ENCODE measurements around the gene ZCCHC3.
"Not testable (repeated sequence)": the region's sequence is repeated elsewhere in the genome, so short reads cannot be mapped to it uniquely, and the experiment has no call there.

ZCCHC3 gene

DNA sequence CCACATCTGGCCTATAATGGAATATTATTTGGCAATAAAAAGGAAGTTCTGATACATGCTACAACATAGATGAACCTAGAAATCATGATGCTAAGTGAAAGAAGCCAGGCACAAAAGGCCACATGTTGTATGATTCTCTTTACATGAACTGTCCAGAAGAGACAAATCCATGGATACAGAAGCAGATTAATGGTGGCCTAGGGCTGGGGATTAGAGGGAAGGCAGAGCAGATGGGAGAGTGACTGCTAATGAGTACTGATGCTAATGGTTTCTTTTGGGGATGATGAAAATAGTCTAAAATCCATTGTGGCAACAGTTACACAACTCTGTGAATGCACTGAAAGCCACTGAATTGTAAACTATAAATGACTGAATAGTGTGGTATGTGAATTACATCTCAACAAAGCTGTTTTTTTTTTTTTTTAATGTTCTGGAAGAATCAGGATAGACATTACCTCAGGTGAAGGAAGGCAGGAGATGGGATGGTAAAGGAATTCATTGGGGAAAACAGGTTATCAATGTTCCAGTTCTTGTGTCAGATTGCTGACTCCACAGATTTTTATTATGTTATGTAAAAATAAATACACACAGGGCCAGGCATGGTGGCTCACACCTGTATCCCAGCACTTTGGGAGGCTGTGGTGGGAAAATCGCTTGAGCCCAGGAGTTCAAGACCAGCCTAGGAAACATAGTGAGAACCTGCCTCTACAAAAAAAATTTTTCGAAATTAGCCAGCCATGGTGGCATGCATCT, 19.1 kb downstream of the ZCCHC3 start:
- DNase-seq, result no peak

DNA sequence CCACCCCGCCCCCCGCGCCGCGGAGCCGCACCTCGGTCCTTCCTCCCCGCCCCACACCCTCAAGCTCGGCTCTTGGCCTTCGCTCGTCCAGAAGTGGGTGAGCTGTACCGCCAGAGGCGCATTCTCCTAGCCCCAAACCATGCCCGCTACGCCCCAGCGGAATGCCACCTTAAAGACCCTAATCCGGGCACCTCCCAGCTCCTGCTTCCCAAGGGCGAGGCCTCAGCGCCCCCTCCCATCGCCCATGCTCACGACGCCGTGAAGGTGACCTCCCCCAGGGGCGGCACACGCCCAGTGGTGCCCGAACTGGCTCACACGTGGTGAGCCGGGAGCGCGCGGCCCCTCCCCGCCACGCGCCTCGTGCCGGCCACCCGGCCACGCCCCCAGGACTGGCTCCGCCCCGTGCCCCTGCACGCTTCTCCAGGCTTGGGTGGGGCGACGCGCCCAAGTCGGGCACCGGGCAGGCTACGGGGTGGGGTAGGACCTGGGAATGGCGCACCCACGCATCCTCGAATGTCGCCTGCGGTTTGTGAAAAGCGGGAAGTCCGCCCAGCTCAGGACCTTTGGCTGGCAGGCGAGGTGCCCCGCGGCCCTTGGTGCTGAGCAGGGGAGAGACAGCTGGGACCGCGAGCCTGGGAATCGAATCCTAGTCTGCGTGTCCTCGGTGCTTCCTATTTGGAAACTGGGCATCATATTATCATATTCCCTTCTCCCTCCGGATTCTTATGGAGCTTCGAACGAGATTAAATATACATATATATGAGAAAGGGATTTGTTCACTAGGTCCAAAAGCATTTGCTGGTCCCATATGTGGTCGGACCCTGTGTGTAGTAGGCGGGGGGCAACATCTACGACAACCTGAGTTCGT, 27.0 kb downstream of the ZCCHC3 start:
- peak; percentile 87 for DNase-seq

GRCh38 chr20:325045-325888, 27.9 kb downstream of the ZCCHC3 start, which contains the start of gene SOX12:
TSS of gene SOX12 (plus strand) at chr20:325552. CDS start at chr20:325925, 373 bp downstream.
- peak; percentile 91 for DNase-seq

- DNase-seq, result peak; percentile 31
Measured at GRCh38 chr20:325889-326644, 28.7 kb downstream of the ZCCHC3 start.

DNA sequence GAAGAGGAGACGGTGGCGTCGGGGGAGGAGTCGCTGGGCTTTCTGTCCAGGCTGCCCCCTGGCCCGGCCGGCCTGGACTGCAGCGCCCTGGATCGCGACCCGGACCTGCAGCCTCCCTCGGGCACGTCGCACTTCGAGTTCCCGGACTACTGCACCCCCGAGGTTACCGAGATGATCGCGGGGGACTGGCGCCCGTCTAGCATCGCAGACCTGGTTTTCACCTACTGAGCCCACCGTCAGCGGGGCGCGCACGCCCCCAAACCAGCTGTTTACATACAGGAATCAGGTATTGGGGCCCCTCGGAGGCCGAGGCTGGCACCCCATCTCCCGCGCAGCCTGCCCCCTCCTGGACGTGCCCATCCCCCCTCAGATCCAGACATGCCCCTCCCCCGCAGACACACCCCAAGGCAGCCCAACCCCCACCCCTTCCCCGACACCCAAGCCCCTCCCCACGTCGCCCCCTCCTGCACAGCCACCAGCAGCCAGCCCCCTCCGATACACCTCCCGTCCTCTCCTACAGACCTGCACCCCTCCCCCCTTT, 29.3 kb downstream of the ZCCHC3 start:
- no peak for DNase-seq

- DNase-seq, result peak; percentile 86
Measured at GRCh38 chr20:327186-328026, 30.0 kb downstream of the ZCCHC3 start.

DNA sequence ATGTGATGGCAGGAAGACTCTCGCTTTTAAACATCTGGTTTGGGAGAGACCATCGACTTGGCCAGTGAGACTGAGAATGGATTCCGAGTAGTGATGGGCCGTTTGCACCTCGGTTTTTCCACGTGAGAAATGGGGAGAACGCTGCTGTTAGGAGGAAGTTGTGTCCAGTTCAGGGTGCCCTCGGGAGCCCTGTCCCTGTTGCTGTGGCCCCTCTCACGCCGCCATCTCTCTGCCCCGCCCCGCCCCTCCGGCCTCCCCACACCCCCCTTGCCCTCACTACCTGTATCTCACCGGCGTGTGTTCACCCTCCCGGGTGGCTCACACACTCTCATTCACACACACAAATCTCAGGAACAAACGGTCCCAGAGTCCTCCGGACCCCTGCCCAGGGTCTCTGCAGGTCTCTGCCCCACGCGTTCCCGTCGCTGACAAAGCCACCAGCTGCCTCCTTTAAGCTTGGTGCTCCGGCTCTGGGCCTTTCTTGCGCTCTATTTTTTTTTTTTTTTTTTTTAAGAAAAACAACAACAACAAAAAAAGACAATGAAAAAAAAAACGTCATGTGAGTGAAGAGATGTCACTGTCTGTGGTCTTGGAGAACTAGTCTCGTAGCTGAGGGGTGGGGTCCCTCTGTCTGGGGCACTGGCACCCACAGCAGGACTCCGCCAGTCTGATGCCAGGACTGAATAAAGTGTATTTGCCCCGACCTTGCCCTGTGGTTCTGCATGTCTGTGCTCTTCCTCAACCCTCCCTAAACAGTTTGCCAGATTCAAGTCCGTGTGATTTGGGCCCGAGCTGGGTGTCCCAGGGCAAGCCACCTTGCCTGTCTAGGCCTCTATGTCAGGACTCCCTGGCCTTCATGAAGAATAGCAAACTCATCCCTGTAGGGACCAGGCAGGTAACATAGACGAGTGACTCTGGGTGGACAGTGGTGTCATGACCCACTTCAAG, 30.9 kb downstream of the ZCCHC3 start:
- DNase-seq, result no peak

GRCh38 chr20:328975-329695, 31.8 kb downstream of the ZCCHC3 start:
- no peak for DNase-seq

- DNase-seq, result no peak
Measured at GRCh38 chr20:329851-330232, 32.5 kb downstream of the ZCCHC3 start.

GRCh38 chr20:330233-331149, 33.1 kb downstream of the ZCCHC3 start:
- DNase-seq, result peak; percentile 45

- no peak for DNase-seq
Measured at GRCh38 chr20:334578-334977, 37.2 kb downstream of the ZCCHC3 start.

DNA sequence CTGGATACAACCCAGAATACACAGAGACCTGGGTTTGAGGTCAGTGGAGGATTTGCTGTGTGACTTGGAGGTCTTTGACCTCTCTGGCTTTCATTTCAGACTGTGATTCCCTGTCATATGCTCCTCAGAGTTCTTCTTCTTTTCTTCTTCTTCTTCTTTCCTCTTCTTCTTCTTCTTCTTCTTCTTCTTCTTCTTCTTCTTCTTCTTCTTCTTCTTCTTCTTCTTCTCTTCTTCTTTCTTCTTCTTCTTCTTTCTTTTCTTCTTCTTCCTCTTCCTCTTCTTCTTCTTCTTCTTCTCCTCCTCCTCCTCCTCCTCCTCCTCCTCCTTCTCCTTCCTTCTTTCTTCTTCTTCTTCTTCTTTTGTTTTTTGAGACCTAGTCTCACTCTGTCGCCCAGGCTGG, 38.7 kb downstream of the ZCCHC3 start:
- not testable (repeated sequence) for DNase-seq

- no peak for DNase-seq
Measured at GRCh38 chr20:341682-342081, 44.3 kb downstream of the ZCCHC3 start.

GRCh38 chr20:343107-343506, 45.7 kb downstream of the ZCCHC3 start:
- no peak for DNase-seq

DNA sequence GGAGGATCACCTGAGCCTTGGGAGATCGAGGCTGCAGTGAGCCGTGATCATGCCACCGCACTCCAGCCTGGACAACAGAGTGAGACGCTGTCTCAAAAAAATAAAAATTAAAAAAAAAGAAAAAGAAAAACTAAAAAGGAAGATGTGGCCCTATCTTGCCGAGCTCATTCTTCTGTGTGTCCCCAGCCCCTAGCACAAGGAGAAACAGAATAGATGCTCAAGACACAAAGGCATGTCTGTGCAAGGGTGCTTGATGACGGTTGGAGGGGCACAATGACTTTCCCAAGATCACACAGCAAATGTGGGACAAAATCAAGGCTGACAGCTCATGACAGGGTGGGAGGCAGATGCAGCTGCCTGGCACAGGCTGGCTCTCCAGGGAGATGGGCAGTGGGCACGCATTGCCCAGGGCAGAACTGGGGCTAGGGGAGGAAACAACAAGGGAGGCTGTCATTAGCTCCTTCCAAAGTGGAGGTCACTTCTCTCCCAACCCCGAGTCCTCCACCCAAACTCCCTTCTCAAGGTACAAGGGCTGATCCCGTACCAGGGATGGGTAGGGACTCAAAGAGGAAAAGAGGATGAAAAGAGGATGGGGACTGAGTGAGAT, 48.8 kb downstream of the ZCCHC3 start:
- DNase-seq, result no peak

- DNase-seq, result peak; percentile 55
Measured at GRCh38 chr20:346640-347316, 49.4 kb downstream of the ZCCHC3 start, which contains the start of gene NRSN2. TSS of gene NRSN2 (plus strand) at chr20:347111. CDS start at chr20:349644, 2,533 bp downstream.

DNA sequence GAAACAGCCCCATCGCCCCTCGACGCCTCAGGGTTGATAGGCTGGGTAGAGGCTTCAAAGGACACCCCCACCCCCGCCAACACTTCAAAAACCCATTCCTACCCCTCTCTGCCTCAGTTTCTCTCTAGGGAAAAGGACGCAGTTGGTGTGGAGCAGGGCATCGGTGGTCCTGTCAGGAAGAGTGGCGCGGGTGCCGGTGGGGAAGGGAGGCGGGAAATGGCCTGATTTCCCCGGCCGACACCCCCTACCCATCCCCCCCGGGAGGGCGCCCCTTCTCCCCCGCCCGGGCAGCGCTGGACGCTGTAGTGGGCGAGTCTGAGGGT, 49.9 kb downstream of the ZCCHC3 start:
- DNase-seq, result no peak
